Glomerular visceral epithelial cell (primary cell): ENCODE results near the gene TFB1M.
"Not testable (repeated sequence)": the region's sequence is repeated elsewhere in the genome, so short reads cannot be mapped to it uniquely, and the experiment has no call there.

ENCODE experiments used
- DNase-seq: peaks from one replicate; pipeline ENCODE4 v3.0.0-alpha.2; 2016; ENCODE audit errors: extremely low spot score

TFB1M gene

GRCh38 chr6:155329460-155330132, 15.3 kb upstream of the TFB1M start:
- no peak for DNase-seq

GRCh38 chr6:155328539-155329459, 14.5 kb upstream of the TFB1M start:
- DNase-seq: no peak

- no peak for DNase-seq
Observed at GRCh38 chr6:155328074-155328538, 13.8 kb upstream of the TFB1M start.

GRCh38 chr6:155327326-155328073, 13.2 kb upstream of the TFB1M start:
- DNase-seq: peak; percentile 74

- no peak for DNase-seq
Observed at GRCh38 chr6:155325700-155326516, 11.6 kb upstream of the TFB1M start.

- no peak for DNase-seq
Observed at GRCh38 chr6:155324993-155325392, 10.7 kb upstream of the TFB1M start.

- no peak for DNase-seq
Observed at GRCh38 chr6:155324172-155324571, 9.9 kb upstream of the TFB1M start.

GRCh38 chr6:155319902-155320301, 5.6 kb upstream of the TFB1M start:
- DNase-seq: no peak

GRCh38 chr6:155317186-155317585, 2.9 kb upstream of the TFB1M start:
- no peak for DNase-seq

- DNase-seq: no peak
Observed at GRCh38 chr6:155316419-155316818, 2.1 kb upstream of the TFB1M start.

- DNase-seq: no peak
Observed at GRCh38 chr6:155315516-155315871, 1.2 kb upstream of the TFB1M start.

- DNase-seq: peak; percentile 77
Observed at GRCh38 chr6:155314773-155315515, 660 bp upstream of the TFB1M start.

- no peak for DNase-seq
Observed at GRCh38 chr6:155313602-155314091, 637 bp downstream of the TFB1M start.

- not testable (repeated sequence) for DNase-seq
Observed at GRCh38 chr6:155312950-155313349, 1.3 kb downstream of the TFB1M start.

GRCh38 chr6:155311583-155311982, 2.7 kb downstream of the TFB1M start:
- no peak for DNase-seq

GRCh38 chr6:155311086-155311485, 3.2 kb downstream of the TFB1M start:
- no peak for DNase-seq

GRCh38 chr6:155310596-155310995, 3.7 kb downstream of the TFB1M start:
- no peak for DNase-seq

- no peak for DNase-seq
Observed at GRCh38 chr6:155309150-155309549, 5.1 kb downstream of the TFB1M start.

GRCh38 chr6:155306958-155307357, 7.3 kb downstream of the TFB1M start:
- no peak for DNase-seq

GRCh38 chr6:155303361-155303870, 10.9 kb downstream of the TFB1M start:
- no peak for DNase-seq
